ENCODE measurements around the gene RPS21.

Gene RPS21

DNA sequence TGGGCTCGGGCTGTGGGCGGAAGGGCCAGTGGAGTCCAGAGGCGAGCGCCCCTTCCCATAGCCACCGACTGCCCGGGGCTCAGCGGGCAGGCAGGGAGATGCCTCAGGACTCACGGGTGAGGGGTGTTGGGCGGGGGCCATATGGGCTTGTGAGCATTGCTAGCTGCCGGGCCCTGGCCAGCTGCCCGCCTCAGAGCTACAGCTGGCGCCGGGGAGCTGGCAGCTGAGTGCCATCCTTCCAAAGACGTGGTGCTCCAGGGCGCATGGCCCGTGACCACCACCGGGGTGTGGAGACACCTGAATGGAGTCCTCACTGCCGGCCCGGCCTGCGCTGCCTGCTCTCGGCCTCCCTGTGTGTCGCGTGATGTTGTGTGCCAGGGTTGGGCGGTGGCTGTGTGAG, 51.0 kb downstream of the RPS21 start:
- Histone ChIP-seq H3K4me1 (ENCODE audit: control insufficient read depth, low read length) (peaks cover 10% of the 10 kb centered on the region), H3K4me2 (ENCODE audit: low read length) (no peak overlapping the region), H4K20me1 (ENCODE audit: control insufficient read depth, insufficient read depth, low read depth, low read length) (0 out of 2 replicates have a peak, but pooled peaks cover 3% of the 10 kb centered on the region), H3K9me2 (replicated peaks; ENCODE audit: control insufficient read depth, low read length) (no peaks in the 10 kb centered on the region), H3K27me3 (ENCODE audit: control insufficient read depth, low read length) (peaks cover 7% of the 10 kb centered on the region; the same call in 1 of the 2 replicates), H3F3A (ENCODE audit: control insufficient read depth, insufficient read depth) (no peaks in the 10 kb centered on the region), H3K79me2 (ENCODE audit: control insufficient read depth, low read length) (no peaks in the 10 kb centered on the region), H3K9me3 (ENCODE audit: control insufficient read depth, insufficient read depth, low read length) (no peaks in the 10 kb centered on the region), H3K4me3 (ENCODE audit: low read length) (no peak overlapping the region), H3K27ac (ENCODE audit: low read depth, low read length) (no peak overlapping the region), H3K36me3 (ENCODE audit: control insufficient read depth, low read length) (no peaks in the 10 kb centered on the region)
- no peak for TF ChIP-seq CTCF (IDR thresholded peaks at IDR 0.05; ENCODE audit: low read depth, low read length, poor library complexity, severe bottlenecking)
- no peak for TF ChIP-seq EZH2phosphoT487 (IDR thresholded peaks at IDR 0.05; ENCODE audit: borderline replicate concordance, low read length)
